ENCODE measurements around the gene ZKSCAN7. TPM values are rescaled to one million over a fixed set of nuclear protein-coding genes. Genes with fewer than 3 reads are reported as not detected.

ZKSCAN7 gene
- total and polyA plus RNA-seq, 2 of the 13 experiments (the other 11 are each of a cell fraction or from before 2014, with no cell fraction given): 2.3 to 3.8 TPM

DNA sequence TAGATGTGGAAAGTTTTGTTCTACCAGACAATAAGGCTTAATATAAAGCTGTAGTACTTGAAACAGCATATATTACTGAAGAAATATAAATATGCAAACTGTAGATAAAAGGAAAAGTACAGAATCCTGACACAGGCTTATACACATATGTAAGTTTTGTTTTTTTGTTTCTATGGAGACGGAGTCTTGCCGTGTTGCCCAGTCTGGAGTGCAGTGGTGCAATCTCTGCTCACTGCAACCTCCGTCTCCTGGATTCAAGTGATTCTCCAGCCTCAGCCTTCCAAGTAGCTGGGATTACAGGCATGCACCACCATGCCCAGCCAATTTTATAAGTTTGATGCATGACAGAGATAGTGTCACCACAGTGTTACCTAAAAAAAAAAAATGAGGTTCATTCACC lies 48.4 kb upstream of the ZKSCAN7 start:
- H3K4me3 ChIP-seq (replicated peaks in 1 of 3; ENCODE audit: insufficient read depth in 1 of 3, low read depth in 2 of 3, low read length in 3 of 3): no peak overlapping the region
- H3K27ac ChIP-seq (ENCODE audit: extremely low read length, insufficient read depth, low read length): no peak overlapping the region
- peaks cover 6% of the 10 kb centered on the region; the same call in 1 of the 2 replicates for H3K9me3 ChIP-seq (ENCODE audit: low read length)
- no peak for ATAC-seq
- no TSS peak for BruUV-seq (replicated peaks)
- intact Hi-C loops (cut with micrococcal nuclease; ENCODE audit: unreplicated experiment) (no loop called here), in situ Hi-C loops (cut with HindIII; ENCODE audit: extremely low pct_ligation_motif_present, low pct_unique_long_range_greater_than_20kb) (no loop called here)
- 0 out of 2 replicates have a peak, but pooled peaks cover 4% of the 10 kb centered on the region for H4K20me1 ChIP-seq (ENCODE audit: insufficient read depth, low read length)
- POLR2A ChIA-PET: no interaction called here
- CTCF ChIA-PET (ENCODE audit: low intra/inter-chr PET ratio, low total read pairs): no interaction called here
- no peak for DNase-seq (ENCODE audit: low spot score)
- H3K36me3 ChIP-seq (replicated peaks in 1 of 2; ENCODE audit: control insufficient read depth in 1 of 2, insufficient read depth in 2 of 2, low read length in 2 of 2): peaks cover 2 to 18% of the 10 kb centered on the region in 2 experiments; a peak in 4 of 5 replicates
- 82% methylated on average over 3 of the region's 3 CpGs for WGBS (ENCODE audit: low lambda C conversion rate)
- no peak overlapping the region for H2AFZ ChIP-seq (ENCODE audit: low read length)
- no peak overlapping the region for H3K9ac ChIP-seq (ENCODE audit: insufficient read depth, low read depth, low read length)
- H3K4me1 ChIP-seq (ENCODE audit: insufficient read depth, low read length): peaks cover 41% of the 10 kb centered on the region
- FAIRE-seq: no peak
- no peaks in the 10 kb centered on the region; a peak in 1 of 5 replicates for H3K27me3 ChIP-seq (ENCODE audit: control insufficient read depth in 1 of 2, insufficient read depth in 2 of 2, low read length in 2 of 2)
- H3K79me2 ChIP-seq (ENCODE audit: insufficient read depth, low read length): peaks cover 74% of the 10 kb centered on the region
- TF ChIP-seq ZNF121 (CRISPR knock-in tag; IDR thresholded peaks at IDR 0.05): peak; percentile 78
- TF ChIP-seq ZNF550 (CRISPR knock-in tag; IDR thresholded peaks at IDR 0.05; ENCODE audit: borderline replicate concordance): no peak
- H3K4me2 ChIP-seq (ENCODE audit: low read depth, low read length): no peak overlapping the region

- no peaks in the 10 kb centered on the region; a peak in 1 of 5 replicates for H3K27me3 ChIP-seq (ENCODE audit: control insufficient read depth in 1 of 2, insufficient read depth in 2 of 2, low read length in 2 of 2)
- H3K79me2 ChIP-seq (ENCODE audit: insufficient read depth, low read length): peaks cover 71% of the 10 kb centered on the region
- H3K9me3 ChIP-seq (ENCODE audit: low read length): peaks cover 2% of the 10 kb centered on the region; the same call in 1 of the 2 replicates
- no peak overlapping the region for H3K27ac ChIP-seq (ENCODE audit: extremely low read length, insufficient read depth, low read length)
- ATAC-seq (no peak), FAIRE-seq (no peak), DNase-seq (ENCODE audit: low spot score) (no peak)
- H2AFZ ChIP-seq (ENCODE audit: low read length): no peak overlapping the region
- no peak overlapping the region for H3K4me3 ChIP-seq (replicated peaks in 1 of 3; ENCODE audit: insufficient read depth in 1 of 3, low read depth in 2 of 3, low read length in 3 of 3)
- intact Hi-C loops (cut with micrococcal nuclease; ENCODE audit: unreplicated experiment): no loop called here
- ChIA-PET POLR2A (no interaction called here), CTCF (ENCODE audit: low intra/inter-chr PET ratio, low total read pairs) (no interaction called here)
- TF ChIP-seq RORA (CRISPR knock-in tag; IDR thresholded peaks at IDR 0.05) (no peak), AFF4 (CRISPR knock-in tag; IDR thresholded peaks at IDR 0.05) (no peak), TBP (CRISPR knock-in tag; IDR thresholded peaks at IDR 0.05) (no peak), ZNF691 (CRISPR knock-in tag; IDR thresholded peaks at IDR 0.05; ENCODE audit: borderline replicate concordance, low read depth) (no peak), TFDP2 (CRISPR knock-in tag; IDR thresholded peaks at IDR 0.05) (no peak), KDM1A (CRISPR knock-in tag; IDR thresholded peaks at IDR 0.05) (no peak), CREB1 (IDR thresholded peaks at IDR 0.05) (no peak), CREB1 (CRISPR knock-in tag; IDR thresholded peaks at IDR 0.05) (no peak), ZNF121 (CRISPR knock-in tag; IDR thresholded peaks at IDR 0.05) (peak; percentile 2; the same call in 1 of the 2 replicates), ZNF768 (CRISPR knock-in tag; IDR thresholded peaks at IDR 0.05) (no peak)
- peaks cover 45% of the 10 kb centered on the region for H3K4me1 ChIP-seq (ENCODE audit: insufficient read depth, low read length)
- in situ Hi-C loops (cut with HindIII; ENCODE audit: extremely low pct_ligation_motif_present, low pct_unique_long_range_greater_than_20kb): no loop called here
- no peak overlapping the region for H3K9ac ChIP-seq (ENCODE audit: insufficient read depth, low read depth, low read length)
- WGBS (ENCODE audit: low lambda C conversion rate): 93% methylated on average over 5 of the region's 5 CpGs
- H3K36me3 ChIP-seq (replicated peaks in 1 of 2; ENCODE audit: control insufficient read depth in 1 of 2, insufficient read depth in 2 of 2, low read length in 2 of 2): peaks cover 0 to 14% of the 10 kb centered on the region in 2 experiments; a peak in 2 of 5 replicates
- BruUV-seq (replicated peaks): no TSS peak
- H3K4me2 ChIP-seq (ENCODE audit: low read depth, low read length): no peak overlapping the region
- 0 out of 2 replicates have a peak, but pooled peaks cover 2% of the 10 kb centered on the region for H4K20me1 ChIP-seq (ENCODE audit: insufficient read depth, low read length)
These were observed 48.0 kb upstream of the ZKSCAN7 start for GRCh38 chr3:44506961-44507360.
